ENCODE data around the gene WDR1. TPM values are rescaled to one million over a fixed set of nuclear protein-coding genes. Genes with fewer than 3 reads are reported as not detected.
A peak's percentile ranks its signal among the peaks of the same experiment; 100 is the strongest.

WDR1 gene
- total RNA-seq, 1 experiment from 2014 or later, result 227 TPM

DNA sequence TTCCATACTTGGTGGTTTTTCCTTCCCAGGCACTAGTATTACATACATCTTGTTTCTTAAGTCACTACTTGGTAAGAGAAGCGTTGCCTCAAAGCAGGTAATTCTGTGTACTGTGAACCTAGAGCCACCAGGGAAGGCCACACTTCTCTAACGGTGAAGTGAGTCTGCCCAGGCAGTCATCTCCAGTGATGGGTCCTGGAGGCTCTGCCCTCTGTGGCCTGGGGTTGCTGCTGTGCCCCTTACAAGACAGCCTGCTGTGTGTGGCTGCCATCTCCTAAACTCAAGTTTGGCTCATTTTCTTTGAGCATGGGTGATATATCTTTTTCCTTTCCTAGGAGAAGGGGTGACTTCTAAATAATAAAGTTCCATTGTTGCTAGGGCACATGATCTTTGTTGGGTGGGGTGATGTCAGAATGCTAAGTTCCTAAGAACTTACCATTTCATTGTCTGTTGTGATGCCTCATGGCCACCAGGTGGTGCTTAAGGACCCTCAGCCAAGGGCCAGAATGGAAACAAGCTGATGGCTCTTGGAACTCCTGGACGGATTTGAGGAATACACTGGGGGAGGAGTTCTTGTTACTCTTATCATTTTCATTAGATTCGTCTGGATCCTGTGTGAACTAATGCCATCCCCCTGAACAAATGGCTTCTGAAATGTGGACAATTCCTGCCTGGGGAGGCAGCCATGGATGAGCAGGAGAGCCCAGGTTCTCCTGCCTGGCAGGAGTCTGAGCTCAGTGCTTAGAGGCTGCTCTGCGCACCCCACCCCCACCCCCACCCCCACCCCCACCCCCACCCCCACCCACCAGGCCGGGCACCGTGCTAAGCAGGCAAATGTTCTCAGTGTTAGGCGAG is 41.1 kb upstream of the WDR1 start:
- Histone ChIP-seq H3K4me1 (ENCODE audit: insufficient read depth, low read length, poor library complexity, severe bottlenecking) (no peaks in the 10 kb centered on the region), H3K9me3 (ENCODE audit: low read depth, low read length, poor library complexity, severe bottlenecking) (no peaks in the 10 kb centered on the region), H3K4me3 (ENCODE audit: low read depth, low read length, poor library complexity, severe bottlenecking) (no peak overlapping the region), H3K27me3 (replicated peaks; ENCODE audit: insufficient read depth, low read depth, low read length, poor library complexity) (peaks cover 34% of the 10 kb centered on the region), H3K27ac (ENCODE audit: low read depth, low read length, poor library complexity, severe bottlenecking) (no peak overlapping the region), H3K36me3 (ENCODE audit: insufficient read depth, low read length, poor library complexity, severe bottlenecking) (no peaks in the 10 kb centered on the region)
- CTCF ChIA-PET, result interaction anchor here (0.6 to 0.9 kb wide), 4 partner anchors 133 to 381 kb away, joined by 3 to 4 read pairs (median 3); no protein-coding TSS in a partner anchor
- DNase-seq (ENCODE audit: low spot score), result peak; percentile 75
- POLR2A ChIA-PET (ENCODE audit: low non-redundant PET), result no interaction called here
- TF ChIP-seq CTCF (conservative IDR thresholded peaks at IDR 0.05; ENCODE audit: low read depth, low read length) (peak; percentile 78), EZH2 (IDR thresholded peaks at IDR 0.05; ENCODE audit: borderline replicate concordance, low read depth, low read length, poor library complexity, severe bottlenecking) (no peak)
- intact Hi-C loops (cut with micrococcal nuclease; ENCODE audit: unreplicated experiment), result loop anchor here (2.0 to 5.0 kb wide), 3 partner anchors 245 to 395 kb away; no protein-coding TSS in a partner anchor
- no TSS peak for BruUV-seq (replicated peaks)

- BruUV-seq (replicated peaks), result no TSS peak
- no peak overlapping the region for H3K27ac ChIP-seq (ENCODE audit: low read depth, low read length, poor library complexity, severe bottlenecking)
- H3K9me3 ChIP-seq (ENCODE audit: low read depth, low read length, poor library complexity, severe bottlenecking), result no peaks in the 10 kb centered on the region
- H3K27me3 ChIP-seq (replicated peaks; ENCODE audit: insufficient read depth, low read depth, low read length, poor library complexity), result peaks cover 41% of the 10 kb centered on the region
- no peak overlapping the region for H3K4me3 ChIP-seq (ENCODE audit: low read depth, low read length, poor library complexity, severe bottlenecking)
- ChIA-PET POLR2A (ENCODE audit: low non-redundant PET) (no interaction called here), CTCF (no interaction called here)
- DNase-seq (ENCODE audit: low spot score), result no peak
- no peaks in the 10 kb centered on the region for H3K4me1 ChIP-seq (ENCODE audit: insufficient read depth, low read length, poor library complexity, severe bottlenecking)
- intact Hi-C loops (cut with micrococcal nuclease; ENCODE audit: unreplicated experiment), result no loop called here
- TF ChIP-seq CTCF (conservative IDR thresholded peaks at IDR 0.05; ENCODE audit: low read depth, low read length), result no peak
- TF ChIP-seq EZH2 (IDR thresholded peaks at IDR 0.05; ENCODE audit: borderline replicate concordance, low read depth, low read length, poor library complexity, severe bottlenecking), result no peak
- H3K36me3 ChIP-seq (ENCODE audit: insufficient read depth, low read length, poor library complexity, severe bottlenecking), result no peaks in the 10 kb centered on the region
These were observed 37.6 kb upstream of the WDR1 start for GRCh38 chr4:10154241-10154640.

DNA sequence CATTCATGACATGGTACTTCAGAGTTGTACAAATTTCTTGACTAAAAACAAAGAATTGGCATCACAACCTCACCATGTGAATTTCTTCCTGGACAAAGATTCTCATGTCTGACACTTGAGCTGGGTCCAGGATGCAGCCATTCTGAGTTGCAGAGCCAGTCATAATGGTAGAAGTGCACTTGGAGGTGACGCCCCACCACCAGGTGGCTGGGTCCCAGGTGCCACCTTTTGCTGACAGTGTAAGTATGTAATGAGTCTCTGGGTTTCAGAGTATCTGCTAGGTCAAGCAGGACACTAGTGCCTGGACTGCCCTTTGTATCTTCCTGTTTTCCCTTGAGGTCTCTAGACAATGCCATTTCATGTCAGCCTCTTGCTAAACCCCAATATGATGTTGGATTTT is 36.6 kb upstream of the WDR1 start:
- no peaks in the 10 kb centered on the region for H3K9me3 ChIP-seq (ENCODE audit: low read depth, low read length, poor library complexity, severe bottlenecking)
- H3K36me3 ChIP-seq (ENCODE audit: insufficient read depth, low read length, poor library complexity, severe bottlenecking), result no peaks in the 10 kb centered on the region
- no peak overlapping the region for H3K27ac ChIP-seq (ENCODE audit: low read depth, low read length, poor library complexity, severe bottlenecking)
- intact Hi-C loops (cut with micrococcal nuclease; ENCODE audit: unreplicated experiment), result no loop called here
- no peaks in the 10 kb centered on the region for H3K4me1 ChIP-seq (ENCODE audit: insufficient read depth, low read length, poor library complexity, severe bottlenecking)
- TF ChIP-seq CTCF (conservative IDR thresholded peaks at IDR 0.05; ENCODE audit: low read depth, low read length), result no peak
- no peak for TF ChIP-seq EZH2 (IDR thresholded peaks at IDR 0.05; ENCODE audit: borderline replicate concordance, low read depth, low read length, poor library complexity, severe bottlenecking)
- BruUV-seq (replicated peaks), result no TSS peak
- DNase-seq (ENCODE audit: low spot score), result no peak
- ChIA-PET POLR2A (ENCODE audit: low non-redundant PET) (no interaction called here), CTCF (no interaction called here)
- H3K27me3 ChIP-seq (replicated peaks; ENCODE audit: insufficient read depth, low read depth, low read length, poor library complexity), result peaks cover 43% of the 10 kb centered on the region
- H3K4me3 ChIP-seq (ENCODE audit: low read depth, low read length, poor library complexity, severe bottlenecking), result no peak overlapping the region
